Testis (tissue), 3 donors: ENCODE data around the gene TGM5. TPM values are rescaled to one million over a fixed set of nuclear protein-coding genes. Genes with fewer than 3 reads are reported as not detected.

ENCODE experiments used
- DNase-seq: peaks from one replicate; pipeline ENCODE4 v3.0.0-alpha.2; 2019
- H3K27ac ChIP-seq, 2 donors: fragments of 200-600 bp; sonication (generic); one replicate each; pipeline ENCODE4 v1.5.1; 2019
- H3K27me3 ChIP-seq: fragments of 200-600 bp; sonication (generic); one replicate; pipeline ENCODE4 v1.5.1; 2019
- H3K36me3 ChIP-seq: fragments of 200-600 bp; sonication (generic); one replicate; pipeline ENCODE4 v1.5.1; 2017; ENCODE audit warnings: low read depth; ENCODE audit errors: missing control alignments
- H3K4me1 ChIP-seq: fragments of 200-600 bp; sonication (generic); one replicate; pipeline ENCODE4 v1.5.1; 2019
- H3K4me3 ChIP-seq, 2 donors: fragments of 200-600 bp; sonication (generic); one replicate each; pipeline ENCODE4 v1.5.1; 2017 to 2019
- H3K9me3 ChIP-seq: fragments of 200-600 bp; sonication (generic); one replicate; pipeline ENCODE4 v1.5.1; 2017
- POLR2A ChIP-seq: fragments of 450-650 bp; IDR thresholded peaks from one replicate; pipeline ENCODE4 v1.6.1; 2017; ENCODE audit warnings: antibody characterized with exemption, mild to moderate bottlenecking, moderate library complexity
- WGBS, 2 donors: methylation state at CpG; one replicate each; pipeline ENCODE4 v1.1.5; 2018; 5-methylcytosine and 5-hydroxymethylcytosine counted together
- intact Hi-C: fragments of 100-400 bp; cut with DNase I; formaldehyde crosslinking; loops from one replicate; pipeline ENCODE4 v1.15.1; 2023; ENCODE audit warnings: low total_unique reads
- polyA plus RNA-seq: library from polyadenylated mRNA; stranded (reverse); fragments of 350-450 nt; fragmentation: Illumina TruSeq; extraction: RNeasy Lipid Tissue Mini Kit (QIAGEN cat#74804); gene quantifications from one replicate; pipeline ENCODE4 v1.2.3, GENCODE V29; 2014; ENCODE audit warnings: low read depth, low replicate concordance; ENCODE audit not compliant: insufficient read depth
- small RNA-seq, 2 donors: library from RNA; depleted of rRNA; stranded (forward); fragments of <200 nt; gene quantifications; one replicate each; pipeline ENCODE3, GENCODE V24; 2016
- total RNA-seq, 2 donors: library from RNA; depleted of rRNA; stranded (reverse); fragments of >200 nt; gene quantifications; one replicate each; pipeline ENCODE4 v1.2.3, GENCODE V29; 2016
- TF ChIP-seq, protein P1 (sequence below), 3 experiments: fragments of 450-650 bp in 2 of 3; fragments of 200-600 bp in 1 of 3; sonication (generic) in 1 of 3; IDR thresholded peaks; one replicate each; pipeline ENCODE4 v1.5.1; 2016 to 2019; ENCODE audit warnings: antibody characterized with exemption in 3 of 3, mild to moderate bottlenecking in 2 of 3, moderate library complexity in 1 of 3

TGM5 gene
- total and polyA plus RNA-seq, 3 donors from 2014 or later, result 0.24 to 2.1 (median 0.43) TPM

DNA sequence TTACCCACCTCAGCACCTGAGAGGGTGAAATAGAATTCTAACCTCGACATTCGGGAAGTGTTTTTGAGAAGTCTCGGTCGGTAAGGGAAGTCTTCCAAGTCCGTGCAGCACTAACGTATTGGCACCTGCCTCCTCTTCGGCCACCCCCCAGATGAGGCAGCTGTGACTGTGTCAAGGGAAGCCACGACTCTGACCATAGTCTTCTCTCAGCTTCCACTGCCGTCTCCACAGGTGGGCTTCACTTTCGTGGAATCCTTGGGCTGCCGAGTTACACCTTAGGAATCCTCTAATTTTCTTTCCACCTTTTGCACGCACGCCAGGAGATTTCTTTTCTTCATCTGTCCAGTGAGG, 80.8 kb downstream of the TGM5 start:
- WGBS, 2 donors, result 4% methylated on average over 11 to 13 of the region's 13 CpGs
- H3K4me1 ChIP-seq, result peaks cover 9% of the 10 kb centered on the region
- intact Hi-C loops, result no loop called here
- peak; percentile 21 for DNase-seq
- TF ChIP-seq, protein P1, sequence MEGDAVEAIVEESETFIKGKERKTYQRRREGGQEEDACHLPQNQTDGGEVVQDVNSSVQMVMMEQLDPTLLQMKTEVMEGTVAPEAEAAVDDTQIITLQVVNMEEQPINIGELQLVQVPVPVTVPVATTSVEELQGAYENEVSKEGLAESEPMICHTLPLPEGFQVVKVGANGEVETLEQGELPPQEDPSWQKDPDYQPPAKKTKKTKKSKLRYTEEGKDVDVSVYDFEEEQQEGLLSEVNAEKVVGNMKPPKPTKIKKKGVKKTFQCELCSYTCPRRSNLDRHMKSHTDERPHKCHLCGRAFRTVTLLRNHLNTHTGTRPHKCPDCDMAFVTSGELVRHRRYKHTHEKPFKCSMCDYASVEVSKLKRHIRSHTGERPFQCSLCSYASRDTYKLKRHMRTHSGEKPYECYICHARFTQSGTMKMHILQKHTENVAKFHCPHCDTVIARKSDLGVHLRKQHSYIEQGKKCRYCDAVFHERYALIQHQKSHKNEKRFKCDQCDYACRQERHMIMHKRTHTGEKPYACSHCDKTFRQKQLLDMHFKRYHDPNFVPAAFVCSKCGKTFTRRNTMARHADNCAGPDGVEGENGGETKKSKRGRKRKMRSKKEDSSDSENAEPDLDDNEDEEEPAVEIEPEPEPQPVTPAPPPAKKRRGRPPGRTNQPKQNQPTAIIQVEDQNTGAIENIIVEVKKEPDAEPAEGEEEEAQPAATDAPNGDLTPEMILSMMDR (IDR thresholded peaks at IDR 0.05), result no peak
- no peak for TF ChIP-seq POLR2A
- H3K27ac ChIP-seq, result peak overlapping the region; percentile 78 to 83
- no peaks in the 10 kb centered on the region for H3K27me3 ChIP-seq
- no peaks in the 10 kb centered on the region for H3K36me3 ChIP-seq
- H3K9me3 ChIP-seq, result no peaks in the 10 kb centered on the region
- H3K4me3 ChIP-seq, result peak overlapping the region; percentile 76 to 94

DNA sequence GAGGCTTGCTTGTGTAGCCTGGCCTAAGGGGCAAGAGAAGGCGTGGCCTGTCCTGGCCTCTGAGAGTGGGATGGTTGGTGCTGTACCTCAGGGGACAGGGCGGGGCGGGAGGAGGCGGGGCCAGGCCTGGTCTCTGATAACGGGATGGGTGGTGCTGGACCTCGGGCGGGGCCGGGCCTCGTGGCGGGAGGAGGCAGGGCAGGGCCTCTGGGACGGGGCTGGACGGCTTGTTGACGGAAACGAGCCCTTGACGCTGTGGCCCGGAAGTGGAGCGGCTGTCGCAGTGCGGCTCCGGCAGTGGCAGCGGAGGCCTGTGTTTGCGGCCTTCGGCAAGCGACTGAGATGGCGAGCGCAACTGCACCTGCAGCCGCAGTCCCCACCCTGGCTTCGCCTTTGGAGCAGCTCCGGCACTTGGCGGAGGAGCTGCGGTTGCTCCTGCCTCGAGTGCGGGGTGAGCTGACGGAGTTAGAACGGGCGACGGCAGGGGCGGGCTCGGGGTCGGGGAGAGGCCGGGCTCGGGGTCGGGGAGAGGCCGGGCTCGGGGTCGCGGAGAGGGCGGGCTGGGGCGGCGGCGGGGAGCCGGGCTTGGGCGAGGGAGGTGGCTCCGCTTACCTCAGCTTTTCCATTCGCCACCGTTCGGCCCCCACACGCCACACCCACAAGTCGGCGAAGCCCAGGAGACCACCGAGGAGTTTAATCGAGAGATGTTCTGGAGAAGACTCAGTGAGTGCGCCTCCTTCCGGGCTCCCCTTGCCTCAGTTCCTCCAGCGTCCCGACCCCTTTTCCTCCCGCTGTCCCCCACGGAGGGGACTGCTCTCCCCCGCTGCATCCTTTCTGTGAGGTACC, 81.3 kb downstream of the TGM5 start, which contains the start of gene CCNDBP1:
Gene CCNDBP1 (plus strand): TSS at position 247 of the 846 bp plus-strand sequence. CDS start 96 bp downstream, at position 343.
- intact Hi-C loops, result no loop called here
- Histone ChIP-seq H3K9me3 (no peaks in the 10 kb centered on the region), H3K27me3 (no peaks in the 10 kb centered on the region), H3K4me3 (peak within 1 kb of the TSS; percentile 76 to 94), H3K36me3 (no peaks in the 10 kb centered on the region), H3K4me1 (peaks cover 9% of the 10 kb centered on the region), H3K27ac (peak within 1 kb of the TSS; percentile 78 to 83)
- peak; percentile 97 for DNase-seq
- WGBS, 2 donors, result 1 to 3% methylated on average over 22 to 66 of the region's 69 CpGs
- TF ChIP-seq POLR2A, result no peak
- TF ChIP-seq, protein P1 (IDR thresholded peaks at IDR 0.05), result peak; percentile 6 to 44 (median 11)

DNA sequence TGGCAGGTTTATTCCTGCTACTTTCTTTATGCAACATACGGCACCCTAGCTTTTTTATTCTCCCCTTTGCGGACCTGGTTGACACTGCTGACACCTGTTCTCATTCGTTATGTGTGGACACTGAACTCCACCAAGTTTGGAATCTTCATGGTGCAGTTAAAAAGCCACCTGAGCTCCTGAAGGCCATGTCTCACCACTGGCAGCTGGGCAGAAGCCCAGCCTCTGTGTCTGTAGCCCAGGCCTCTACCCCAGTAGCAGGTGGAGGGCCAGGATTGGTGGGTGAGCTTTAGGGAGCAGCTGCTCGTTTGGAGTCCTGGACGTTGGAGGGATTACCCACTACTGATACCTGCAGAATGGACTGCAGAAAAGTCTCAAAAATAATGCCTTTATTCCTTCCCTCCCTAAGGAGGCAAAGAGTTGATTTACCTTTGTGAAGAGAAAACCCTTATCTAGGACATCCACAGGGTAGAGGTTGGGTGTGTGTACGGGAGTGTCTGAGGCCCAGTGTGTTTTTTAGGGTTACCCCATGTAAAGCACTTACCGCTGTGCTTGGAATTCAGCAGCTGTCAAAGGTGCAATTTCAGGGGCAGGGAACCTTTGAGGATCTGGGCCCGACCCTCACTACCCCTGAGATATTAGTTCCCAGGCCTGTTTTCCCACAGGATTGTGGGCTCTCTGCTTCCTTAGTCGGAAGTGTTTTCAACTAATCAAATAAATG, 82.2 kb downstream of the TGM5 start:
- H3K27ac ChIP-seq, result peak overlapping the region; percentile 78 to 83
- H3K4me1 ChIP-seq, result peaks cover 9% of the 10 kb centered on the region
- TF ChIP-seq POLR2A, result no peak
- TF ChIP-seq, protein P1 (IDR thresholded peaks at IDR 0.05), result no peak
- 66 to 69% methylated on average over 9 of the region's 9 CpGs for WGBS, 2 donors
- intact Hi-C loops, result no loop called here
- DNase-seq, result no peak
- no peaks in the 10 kb centered on the region for H3K36me3 ChIP-seq
- no peaks in the 10 kb centered on the region for H3K27me3 ChIP-seq
- H3K9me3 ChIP-seq, result no peaks in the 10 kb centered on the region
- H3K4me3 ChIP-seq, result peak overlapping the region; percentile 76 to 94

DNA sequence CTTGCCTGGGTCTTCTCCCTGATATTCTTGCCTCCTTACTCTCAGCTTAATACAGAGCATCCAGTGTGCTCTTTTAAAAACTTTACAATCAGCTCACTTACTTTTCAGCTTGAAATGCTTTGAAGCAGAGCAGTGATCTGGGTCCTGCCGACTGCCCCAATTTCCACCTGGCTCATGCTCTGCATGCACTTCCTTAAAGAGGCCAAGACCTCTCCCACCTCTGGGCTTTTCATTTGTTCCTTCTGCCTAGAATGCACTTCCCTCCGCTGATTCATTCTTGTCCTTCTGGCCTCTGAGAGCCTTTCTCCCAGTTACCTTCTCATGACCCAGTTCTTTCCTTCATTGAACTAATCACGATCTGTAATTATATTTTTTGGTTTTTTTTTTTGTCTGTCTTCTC, 83.5 kb downstream of the TGM5 start:
- DNase-seq, result no peak
- 85 to 87% methylated on average over 3 of the region's 3 CpGs for WGBS, 2 donors
- Histone ChIP-seq H3K9me3 (no peaks in the 10 kb centered on the region), H3K27me3 (no peaks in the 10 kb centered on the region), H3K36me3 (no peaks in the 10 kb centered on the region), H3K4me1 (peaks cover 9% of the 10 kb centered on the region), H3K27ac (no peak overlapping the region), H3K4me3 (no peak overlapping the region)
- no peak for TF ChIP-seq POLR2A
- TF ChIP-seq, protein P1 (IDR thresholded peaks at IDR 0.05), result no peak
- intact Hi-C loops, result no loop called here

Small RNA genes within 50 kb of the gene (small RNA-seq; reads per million reads assigned to genes)
- 0 reads per million in 2 donors for gene RF00019

Other genes starting within 250 kb of the TGM5 start
- 10 to 100 TPM; 36.5 to 40.7 TPM for gene UBR1, start 160.9 kb downstream of the TGM5 start, total RNA-seq
- gene UBR1, start 160.9 kb downstream of the TGM5 start, polyA plus RNA-seq, result 21.3 TPM
- gene TMEM62, start 133.3 kb downstream of the TGM5 start, total RNA-seq, result 10 to 100 TPM; 22.8 to 29.0 TPM
- gene TMEM62, start 133.3 kb downstream of the TGM5 start, polyA plus RNA-seq, result 8.3 TPM
- 10 to 100 TPM; 63.7 to 83.6 TPM for gene CCNDBP1, start 81.5 kb downstream of the TGM5 start, total RNA-seq
- gene CCNDBP1, start 81.5 kb downstream of the TGM5 start, polyA plus RNA-seq, result 60.5 TPM
- 1 to 10 TPM; 6.8 to 7.5 TPM for gene EPB42, start 45.9 kb downstream of the TGM5 start, total RNA-seq
- 3.6 TPM for gene EPB42, start 45.9 kb downstream of the TGM5 start, polyA plus RNA-seq
- gene TGM7, start 35.3 kb upstream of the TGM5 start, total RNA-seq, result under 1 TPM; 0.37 to 0.63 TPM
- 2.0 TPM for gene TGM7, start 35.3 kb upstream of the TGM5 start, polyA plus RNA-seq
- 1 to 10 TPM; 5.2 to 6.4 TPM for gene LCMT2, start 63.6 kb upstream of the TGM5 start, total RNA-seq
- gene LCMT2, start 63.6 kb upstream of the TGM5 start, polyA plus RNA-seq, result 9.1 TPM
- 10 to 100 TPM; 25.3 to 42.8 TPM for gene ZSCAN29, start 104.1 kb upstream of the TGM5 start, total RNA-seq
- gene ZSCAN29, start 104.1 kb upstream of the TGM5 start, polyA plus RNA-seq, result 62.5 TPM
- 10 to 100 TPM; 13.3 to 20.5 TPM for gene TUBGCP4, start 104.2 kb upstream of the TGM5 start, total RNA-seq
- 18.0 TPM for gene TUBGCP4, start 104.2 kb upstream of the TGM5 start, polyA plus RNA-seq
- gene TP53BP1, start 226.2 kb upstream of the TGM5 start, total RNA-seq, result 100 to 1,000 TPM; 112 to 133 TPM
- 50.0 TPM for gene TP53BP1, start 226.2 kb upstream of the TGM5 start, polyA plus RNA-seq